ENCODE data around the gene UPF3B. TPM values are rescaled to one million over a fixed set of nuclear protein-coding genes. Genes with fewer than 3 reads are reported as not detected.

The UPF3B gene
- total and polyA plus RNA-seq, 9 of the 15 experiments (the other 6 are each of a cell fraction or from before 2014, with no cell fraction given), result 17.6 to 57.0 (median 32.3) TPM

- TF ChIP-seq ZZZ3 (IDR thresholded peaks at IDR 0.05) (no peak), MCM7 (IDR thresholded peaks at IDR 0.05) (no peak), RAD21 (CRISPR knock-in tag; conservative IDR thresholded peaks at IDR 0.05 in 1 of 2, IDR thresholded peaks at IDR 0.05 in 1 of 2) (peak; percentile 18 to 45; a peak in 2 of 4 replicates)
Observed at GRCh38 chrX:119790977-119791436, 61.8 kb downstream of the UPF3B start (continued).

GRCh38 chrX:119784747-119785446 lies 67.9 kb downstream of the UPF3B start:
- H2AFZ ChIP-seq (ENCODE audit: low read depth, low read length), result no peak overlapping the region
- H3K9me1 ChIP-seq (ENCODE audit: control insufficient read depth, insufficient read depth, low read length), result no peaks in the 10 kb centered on the region
- H3K9ac ChIP-seq (ENCODE audit: insufficient read depth in 1 of 2, low read depth in 2 of 2, low read length in 2 of 2), result no peak overlapping the region
- H3K4me3 ChIP-seq, result no peak overlapping the region
- H3K27ac ChIP-seq (ENCODE audit: extremely low read depth, low read depth, low read length), result no peak overlapping the region
- intact Hi-C loops (cut with micrococcal nuclease), result no loop called here
- no peaks in the 10 kb centered on the region for H3K9me3 ChIP-seq (replicated peaks; ENCODE audit: control insufficient read depth, insufficient read depth, low read depth, low read length)
- FAIRE-seq, result peak; percentile 68
- ATAC-seq, result peak; percentile 85
- no peaks in the 10 kb centered on the region for H3K27me3 ChIP-seq (ENCODE audit: control insufficient read depth in 2 of 2, insufficient read depth in 2 of 2, low read length in 2 of 2)
- no peak overlapping the region for H3K4me2 ChIP-seq (ENCODE audit: insufficient read depth, low read length)
- POLR2A ChIA-PET, result interaction anchor here (0.5 to 2.2 kb wide), 6 partner anchors 10 to 307 kb away, joined by 3 to 11 read pairs (median 3); no protein-coding TSS in a partner anchor
- peaks cover 79% of the 10 kb centered on the region for H3K36me3 ChIP-seq (ENCODE audit: control insufficient read depth, insufficient read depth, low read length)
- CTCF ChIA-PET (ENCODE audit: low intra/inter-chr PET ratio), result no interaction called here
- DNase-seq (ENCODE audit: extremely low read depth in 1 of 4, low spot score in 3 of 4), result peak; percentile 27 to 58 (median 42)
- peaks cover 49% of the 10 kb centered on the region for H3K79me2 ChIP-seq (ENCODE audit: control insufficient read depth, insufficient read depth, low read length)
- H3K4me1 ChIP-seq (replicated peaks in 1 of 2; ENCODE audit: control insufficient read depth in 2 of 2, insufficient read depth in 2 of 2, low read length in 2 of 2), result peaks cover 6 to 7% of the 10 kb centered on the region in 2 experiments; a peak in 3 of 5 replicates
- no TSS peak for BruUV-seq (replicated peaks)
- in situ Hi-C loops (cut with MboI), result no loop called here
- 65% methylated on average over 14 of the region's 14 CpGs for WGBS (ENCODE audit: insufficient coverage, low coverage, missing lambda C conversion rate)
- H4K20me1 ChIP-seq (replicated peaks; ENCODE audit: control insufficient read depth, insufficient read depth, low read length), result peaks cover 43% of the 10 kb centered on the region
- TF ChIP-seq LCOR (CRISPR knock-in tag; IDR thresholded peaks at IDR 0.05) (no peak), DLX4 (CRISPR knock-in tag; IDR thresholded peaks at IDR 0.05) (no peak), POLR2A (conservative IDR thresholded peaks at IDR 0.05) (peak; percentile 67), ZNF263 (CRISPR knock-in tag; IDR thresholded peaks at IDR 0.05; ENCODE audit: borderline replicate concordance) (no peak), ZEB2 (IDR thresholded peaks at IDR 0.05) (no peak), POLR2G (IDR thresholded peaks at IDR 0.05; ENCODE audit: low read depth, low read length) (peak; percentile 58), SMC3 (conservative IDR thresholded peaks at IDR 0.05; ENCODE audit: insufficient read depth, low read depth, low read length) (0 out of 2 replicates have a peak, but pooled peaks have one; percentile 7)
- TF ChIP-seq, protein P1, sequence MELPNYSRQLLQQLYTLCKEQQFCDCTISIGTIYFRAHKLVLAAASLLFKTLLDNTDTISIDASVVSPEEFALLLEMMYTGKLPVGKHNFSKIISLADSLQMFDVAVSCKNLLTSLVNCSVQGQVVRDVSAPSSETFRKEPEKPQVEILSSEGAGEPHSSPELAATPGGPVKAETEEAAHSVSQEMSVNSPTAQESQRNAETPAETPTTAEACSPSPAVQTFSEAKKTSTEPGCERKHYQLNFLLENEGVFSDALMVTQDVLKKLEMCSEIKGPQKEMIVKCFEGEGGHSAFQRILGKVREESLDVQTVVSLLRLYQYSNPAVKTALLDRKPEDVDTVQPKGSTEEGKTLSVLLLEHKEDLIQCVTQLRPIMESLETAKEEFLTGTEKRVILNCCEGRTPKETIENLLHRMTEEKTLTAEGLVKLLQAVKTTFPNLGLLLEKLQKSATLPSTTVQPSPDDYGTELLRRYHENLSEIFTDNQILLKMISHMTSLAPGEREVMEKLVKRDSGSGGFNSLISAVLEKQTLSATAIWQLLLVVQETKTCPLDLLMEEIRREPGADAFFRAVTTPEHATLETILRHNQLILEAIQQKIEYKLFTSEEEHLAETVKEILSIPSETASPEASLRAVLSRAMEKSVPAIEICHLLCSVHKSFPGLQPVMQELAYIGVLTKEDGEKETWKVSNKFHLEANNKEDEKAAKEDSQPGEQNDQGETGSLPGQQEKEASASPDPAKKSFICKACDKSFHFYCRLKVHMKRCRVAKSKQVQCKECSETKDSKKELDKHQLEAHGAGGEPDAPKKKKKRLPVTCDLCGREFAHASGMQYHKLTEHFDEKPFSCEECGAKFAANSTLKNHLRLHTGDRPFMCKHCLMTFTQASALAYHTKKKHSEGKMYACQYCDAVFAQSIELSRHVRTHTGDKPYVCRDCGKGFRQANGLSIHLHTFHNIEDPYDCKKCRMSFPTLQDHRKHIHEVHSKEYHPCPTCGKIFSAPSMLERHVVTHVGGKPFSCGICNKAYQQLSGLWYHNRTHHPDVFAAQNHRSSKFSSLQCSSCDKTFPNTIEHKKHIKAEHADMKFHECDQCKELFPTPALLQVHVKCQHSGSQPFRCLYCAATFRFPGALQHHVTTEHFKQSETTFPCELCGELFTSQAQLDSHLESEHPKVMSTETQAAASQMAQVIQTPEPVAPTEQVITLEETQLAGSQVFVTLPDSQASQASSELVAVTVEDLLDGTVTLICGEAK (IDR thresholded peaks at IDR 0.05), result no peak
- TF ChIP-seq, protein P1 (CRISPR knock-in tag; IDR thresholded peaks at IDR 0.05), result no peak
